Mesendoderm (in vitro differentiated cells): Measurements from ENCODE around the gene DHRS4L2.

Experiments
- DNase-seq: peaks from one replicate; pipeline ENCODE4 v3.0.0; 2013
- H2AK5ac ChIP-seq: 2 replicates; pipeline ENCODE4 v1.6.1; 2013; ENCODE audit warnings: low read length, inconsistent platforms
- H2BK120ac ChIP-seq: 2 replicates; pipeline ENCODE4 v1.6.1; 2013; ENCODE audit warnings: low read depth, mild to moderate bottlenecking, low read length, moderate library complexity, mixed read lengths
- H2BK15ac ChIP-seq: replicated peaks from 2 replicates; pipeline ENCODE4 v1.6.1; 2013; ENCODE audit warnings: low read depth, mild to moderate bottlenecking, moderate library complexity
- H2BK5ac ChIP-seq: 2 replicates; pipeline ENCODE4 v1.6.1; 2013; ENCODE audit warnings: low read length, inconsistent platforms
- H3K18ac ChIP-seq: 2 replicates; pipeline ENCODE4 v1.6.1; 2013; ENCODE audit warnings: mild to moderate bottlenecking, low read length, mixed read lengths
- H3K23ac ChIP-seq: one replicate; pipeline ENCODE4 v1.6.1; 2013; ENCODE audit warnings: low read length
- H3K27ac ChIP-seq: 2 replicates; pipeline ENCODE4 v1.5.1; 2013; ENCODE audit warnings: low read depth, mild to moderate bottlenecking, inconsistent platforms, low read length, moderate library complexity
- H3K27me3 ChIP-seq: 2 replicates; pipeline ENCODE4 v1.6.1; 2013; ENCODE audit warnings: low read length, control low read depth, mild to moderate bottlenecking, inconsistent platforms; ENCODE audit not compliant: insufficient read depth, poor library complexity
- H3K36me3 ChIP-seq: 2 replicates; pipeline ENCODE4 v1.6.1; 2013; ENCODE audit warnings: low read length, inconsistent platforms; ENCODE audit not compliant: control insufficient read depth, insufficient read depth
- H3K4ac ChIP-seq: one replicate; pipeline ENCODE4 v1.6.1; 2013; ENCODE audit warnings: low read depth, mild to moderate bottlenecking, low read length, moderate library complexity
- H3K4me1 ChIP-seq: 2 replicates; pipeline ENCODE4 v1.6.1; 2013; ENCODE audit warnings: low read depth, low read length, inconsistent platforms; ENCODE audit not compliant: control insufficient read depth
- H3K4me2 ChIP-seq: 2 replicates; pipeline ENCODE4 v1.6.1; 2013; ENCODE audit warnings: low read length
- H3K4me3 ChIP-seq: 2 replicates; pipeline ENCODE4 v1.5.1; 2013; ENCODE audit warnings: mild to moderate bottlenecking, low read length
- H3K56ac ChIP-seq: one replicate; pipeline ENCODE4 v1.6.1; 2013; ENCODE audit warnings: low read length
- H3K79me1 ChIP-seq: 2 replicates; pipeline ENCODE4 v1.6.1; 2013; ENCODE audit warnings: low read length, inconsistent platforms
- H3K79me2 ChIP-seq: 2 replicates; pipeline ENCODE4 v1.6.1; 2013; ENCODE audit warnings: mild to moderate bottlenecking, low read length; ENCODE audit not compliant: control insufficient read depth, insufficient read depth
- H3K9ac ChIP-seq: 2 replicates; pipeline ENCODE4 v1.6.1; 2013; ENCODE audit warnings: low read length, inconsistent platforms
- H4K5ac ChIP-seq: one replicate; pipeline ENCODE4 v1.6.1; 2013; ENCODE audit warnings: low read length
- H4K8ac ChIP-seq: one replicate; pipeline ENCODE4 v1.6.1; 2013; ENCODE audit warnings: low read depth, mild to moderate bottlenecking, control low read depth, low read length, moderate library complexity
- WGBS: extraction: QIAGEN DNeasy Blood & Tissue Kit; methylation state at CpG from one replicate; pipeline ENCODE4 v1.1.7; 2013; ENCODE audit warnings: low lambda C conversion rate, missing lambda C conversion rate; ENCODE audit not compliant: insufficient coverage; ENCODE audit errors: extremely low coverage; 5-methylcytosine and 5-hydroxymethylcytosine counted together

The DHRS4L2 gene

DNA sequence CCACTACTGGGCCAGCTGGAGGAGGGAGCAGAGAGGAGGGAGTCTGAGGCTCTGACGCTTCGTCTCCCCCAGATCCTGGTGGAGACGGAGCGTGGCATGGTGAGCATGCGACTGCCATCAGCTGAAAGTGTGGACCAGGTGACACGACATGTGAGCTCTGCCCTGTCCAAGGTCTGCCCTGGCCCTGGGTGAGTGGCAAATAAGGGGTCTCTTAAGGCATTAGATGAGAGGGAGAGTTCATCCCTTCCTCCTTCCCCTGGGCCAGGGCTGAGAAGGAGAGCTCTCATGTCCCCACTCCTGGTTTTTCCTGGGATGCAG is 65.6 kb downstream of the DHRS4L2 start:
- no CpG with 5 or more reads among the region's 6 CpGs for WGBS
- no peak overlapping the region for H3K56ac ChIP-seq
- H4K5ac ChIP-seq: no peak overlapping the region
- no peak overlapping the region for H4K8ac ChIP-seq
- no peak overlapping the region for H2AK5ac ChIP-seq
- no peak for DNase-seq
- H3K27me3 ChIP-seq: no peaks in the 10 kb centered on the region
- H3K27ac ChIP-seq: no peak overlapping the region
- no peak overlapping the region for H2BK120ac ChIP-seq
- no peak overlapping the region for H3K4ac ChIP-seq
- no peak overlapping the region for H3K9ac ChIP-seq
- H3K4me1 ChIP-seq: no peaks in the 10 kb centered on the region
- H3K79me2 ChIP-seq: no peaks in the 10 kb centered on the region
- H2BK15ac ChIP-seq: no peak overlapping the region
- no peak overlapping the region for H3K4me3 ChIP-seq
- H2BK5ac ChIP-seq: no peak overlapping the region
- H3K79me1 ChIP-seq: no peaks in the 10 kb centered on the region
- no peaks in the 10 kb centered on the region for H3K36me3 ChIP-seq
- H3K4me2 ChIP-seq: no peak overlapping the region
- no peak overlapping the region for H3K18ac ChIP-seq
- no peak overlapping the region for H3K23ac ChIP-seq

DNA sequence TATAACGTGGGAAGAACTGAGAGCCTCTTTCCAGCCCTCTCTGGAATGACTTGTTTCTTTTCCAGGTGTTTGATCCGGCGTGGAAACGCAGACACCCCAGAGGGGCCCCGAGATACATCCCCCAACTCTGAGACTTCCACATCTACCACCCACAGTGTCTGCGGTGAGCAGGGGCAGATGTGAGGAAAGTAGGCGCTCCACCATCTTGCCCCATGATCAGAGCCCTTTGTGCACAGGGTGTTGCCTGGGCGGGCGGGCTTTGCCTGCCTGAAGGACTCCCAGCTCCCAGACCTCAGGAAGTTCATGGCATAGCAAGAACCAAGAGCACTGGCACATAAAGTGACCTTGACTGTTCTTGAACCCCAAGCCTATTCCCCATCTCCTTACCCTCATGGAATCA is 65.9 kb downstream of the DHRS4L2 start:
- Histone ChIP-seq H3K18ac (no peak overlapping the region), H2BK5ac (no peak overlapping the region), H4K5ac (no peak overlapping the region), H3K79me2 (no peaks in the 10 kb centered on the region), H2BK15ac (no peak overlapping the region), H2BK120ac (no peak overlapping the region), H3K27me3 (no peaks in the 10 kb centered on the region), H2AK5ac (no peak overlapping the region), H3K79me1 (no peaks in the 10 kb centered on the region), H3K4me3 (no peak overlapping the region), H3K4ac (no peak overlapping the region), H3K36me3 (no peaks in the 10 kb centered on the region), H3K9ac (no peak overlapping the region), H4K8ac (no peak overlapping the region), H3K4me2 (no peak overlapping the region), H3K27ac (no peak overlapping the region), H3K4me1 (no peaks in the 10 kb centered on the region), H3K23ac (no peak overlapping the region), H3K56ac (no peak overlapping the region)
- no peak for DNase-seq
- no CpG with 5 or more reads among the region's 9 CpGs for WGBS
